ELF-1 (cell line): ENCODE measurements around the gene SFSWAP.

Experiments
- DNase-seq: peaks from one replicate; pipeline ENCODE4 v3.0.0-alpha.2; 2016; ENCODE audit warnings: low read depth, low spot score

SFSWAP gene

GRCh38 chr12:131833896-131834641 lies 123.2 kb downstream of the SFSWAP start:
- no peak for DNase-seq

DNA sequence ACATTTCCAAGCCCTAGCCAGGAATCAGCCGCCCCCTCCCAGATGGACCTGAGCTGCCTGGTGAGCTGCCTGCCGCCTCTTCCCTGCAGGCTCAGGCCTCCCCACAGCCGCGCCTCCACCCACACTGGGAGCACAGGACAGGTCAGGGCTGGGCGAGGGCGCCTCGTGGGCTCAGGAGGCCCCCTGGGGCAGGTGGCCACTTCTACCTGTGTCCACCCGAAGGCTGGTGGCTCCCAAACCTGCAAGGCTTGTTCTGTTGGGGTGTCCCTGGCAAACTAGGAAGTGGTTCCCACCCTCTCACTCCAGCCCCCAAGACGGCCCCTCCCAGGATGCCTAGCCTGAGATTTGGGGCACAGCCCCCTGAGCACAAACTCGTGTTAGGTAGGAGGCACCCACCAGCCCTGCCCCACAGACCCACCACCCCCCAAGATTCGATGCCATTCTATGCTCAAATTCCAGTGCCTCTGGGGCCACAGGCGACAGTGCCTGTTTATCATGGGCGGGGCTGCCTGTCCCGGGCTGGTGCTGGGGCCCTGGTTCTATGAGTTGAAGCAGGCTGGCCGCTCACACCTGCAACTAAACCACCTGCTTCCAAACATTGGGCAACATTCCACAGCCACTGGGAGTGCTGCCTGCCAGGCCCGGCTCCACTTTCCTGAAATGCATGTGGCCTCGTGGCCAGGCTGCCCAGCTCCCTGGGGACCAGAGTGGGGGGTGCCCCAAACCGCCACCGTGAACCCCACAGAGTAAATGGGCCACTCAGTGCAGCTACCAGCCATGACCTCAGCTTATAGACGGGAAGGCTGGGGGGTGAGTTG lies 124.1 kb downstream of the SFSWAP start:
- DNase-seq, result no peak

- no peak for DNase-seq
These were observed 124.8 kb downstream of the SFSWAP start for GRCh38 chr12:131835616-131836171.

GRCh38 chr12:131836193-131836592 lies 125.3 kb downstream of the SFSWAP start:
- DNase-seq, result no peak

- no peak for DNase-seq
These were observed 126.0 kb downstream of the SFSWAP start for GRCh38 chr12:131836714-131837397.

GRCh38 chr12:131840643-131841416 lies 129.9 kb downstream of the SFSWAP start:
- DNase-seq, result no peak

DNA sequence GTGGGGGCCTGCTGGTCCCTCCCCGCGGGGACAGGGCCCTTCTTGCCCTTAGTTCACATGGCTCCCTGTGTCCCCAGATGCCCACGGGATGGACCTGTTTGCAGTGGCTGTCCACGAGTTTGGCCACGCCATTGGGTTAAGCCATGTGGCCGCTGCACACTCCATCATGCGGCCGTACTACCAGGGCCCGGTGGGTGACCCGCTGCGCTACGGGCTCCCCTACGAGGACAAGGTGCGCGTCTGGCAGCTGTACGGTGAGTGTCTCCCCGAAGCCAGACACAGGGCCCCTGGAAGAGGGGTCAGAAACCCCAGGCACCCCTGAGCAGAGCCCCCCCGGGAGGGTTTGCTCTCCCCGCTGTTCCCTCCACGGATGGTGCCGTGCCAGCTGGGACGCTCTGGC lies 130.7 kb downstream of the SFSWAP start:
- no peak for DNase-seq

DNA sequence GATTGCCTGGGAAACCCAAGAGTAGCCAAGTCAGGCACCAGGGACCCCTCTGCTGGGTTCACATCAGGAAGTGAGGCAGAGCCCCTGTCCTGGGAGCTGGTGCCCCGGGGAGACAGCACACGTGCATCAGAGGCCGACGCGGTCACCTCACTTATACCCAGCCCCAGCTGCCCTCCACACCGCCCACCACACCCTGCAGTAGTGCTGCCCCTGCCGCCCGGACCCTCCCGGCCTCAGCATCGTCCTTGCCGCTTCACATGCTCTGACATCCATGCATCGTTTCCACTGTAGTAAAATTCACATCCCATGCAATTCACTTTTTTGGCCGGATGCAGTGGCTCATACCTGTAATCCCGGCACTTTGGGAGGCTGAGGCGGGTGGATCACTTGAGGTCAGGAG lies 131.3 kb downstream of the SFSWAP start:
- no peak for DNase-seq

DNA sequence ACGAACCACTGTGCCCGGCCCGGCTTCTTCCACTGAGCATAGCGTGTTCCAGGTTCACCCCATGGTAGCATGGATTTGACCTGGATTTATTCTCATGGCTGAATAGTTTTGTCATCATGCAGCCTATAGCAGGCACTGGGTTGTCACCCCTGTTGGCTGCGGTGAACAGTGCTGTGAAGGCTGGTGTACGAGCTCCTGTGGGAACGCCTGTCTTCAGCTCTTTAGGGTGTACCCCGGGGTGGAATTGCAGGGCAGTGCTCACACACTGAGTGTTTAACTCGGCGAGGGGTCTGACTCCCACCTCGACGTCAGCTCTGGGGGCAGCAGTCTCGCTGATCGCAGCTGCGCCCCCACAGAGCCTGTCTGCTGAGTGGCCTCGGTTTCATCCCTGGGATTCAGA lies 132.6 kb downstream of the SFSWAP start:
- no peak for DNase-seq

- DNase-seq, result no peak
These were observed 133.2 kb downstream of the SFSWAP start for GRCh38 chr12:131844140-131844539.

- DNase-seq, result no peak
These were observed 133.8 kb downstream of the SFSWAP start for GRCh38 chr12:131844656-131845055.

GRCh38 chr12:131845121-131845520 lies 134.2 kb downstream of the SFSWAP start:
- DNase-seq, result no peak

GRCh38 chr12:131847456-131847855 lies 136.6 kb downstream of the SFSWAP start:
- no peak for DNase-seq

- DNase-seq, result no peak
These were observed 137.9 kb downstream of the SFSWAP start for GRCh38 chr12:131848753-131849152.
